Lower leg skin (tissue), 4 donors: ENCODE results near the gene SP7. TPM values are rescaled to one million over a fixed set of nuclear protein-coding genes. Genes with fewer than 3 reads are reported as not detected.
A peak's percentile ranks its signal among the peaks of the same experiment; 100 is the strongest.

Experiments used
- DNase-seq, 2 donors: peaks; one replicate each; pipeline ENCODE4 v3.0.0-alpha.2; 2019; ENCODE audit warnings: low spot score in 2 of 2
- H3K4me3 ChIP-seq: fragments of 200-600 bp; sonication (generic); 2 replicates; pipeline ENCODE4 v1.5.1; 2017; ENCODE audit warnings: mild to moderate bottlenecking, low read depth; ENCODE audit not compliant: poor library complexity, severe bottlenecking
- CTCF ChIP-seq, 3 donors: fragments of 450-650 bp; IDR thresholded peaks; one replicate each; pipeline ENCODE4 v1.5.1; 2016; ENCODE audit warnings: antibody characterized with exemption in 3 of 3, mild to moderate bottlenecking in 3 of 3, moderate library complexity in 2 of 3
- POLR2A ChIP-seq, 2 donors: fragments of 450-650 bp; IDR thresholded peaks; one replicate each; pipeline ENCODE4 v1.6.1; 2016 to 2017; ENCODE audit warnings: antibody characterized with exemption in 2 of 2, mild to moderate bottlenecking in 1 of 2, moderate library complexity in 1 of 2
- WGBS, 2 donors: methylation state at CpG; one replicate each; pipeline ENCODE4 v1.1.5; 2018; 5-methylcytosine and 5-hydroxymethylcytosine counted together
- intact Hi-C: fragments of 100-400 bp; cut with DNase I; formaldehyde crosslinking; loops from one replicate; pipeline ENCODE4 v1.15.0; 2023; ENCODE audit warnings: low total_unique reads
- total RNA-seq, 4 donors: library from RNA; depleted of rRNA; stranded (reverse); fragments of >200 nt; gene quantifications; one replicate each; pipeline ENCODE4 v1.1.0, GENCODE V29; 2016

SP7 gene
- total RNA-seq, 4 donors from 2014 or later = not detected

GRCh38 chr12:53295891-53296219, 40.3 kb downstream of the SP7 start:
- intact Hi-C loops = no loop called here
- 1% methylated on average over 12 of the region's 12 CpGs for WGBS, 2 donors
- DNase-seq = no peak
- peak overlapping the region; percentile 89 for H3K4me3 ChIP-seq
- no peak for TF ChIP-seq POLR2A (IDR thresholded peaks at IDR 0.05)
- no peak for TF ChIP-seq CTCF (IDR thresholded peaks at IDR 0.05)

GRCh38 chr12:53295070-53295890, 40.9 kb downstream of the SP7 start, which contains the start of gene PFDN5:
TSS of gene PFDN5 (plus strand) at chr12:53295542. CDS start at chr12:53295568, 26 bp downstream.
- peak within 1 kb of the TSS; percentile 89 for H3K4me3 ChIP-seq
- WGBS, 2 donors = 0 to 1% methylated on average over 39 to 42 of the region's 42 CpGs
- peak; percentile 85 to 97 for DNase-seq
- no peak for TF ChIP-seq CTCF (IDR thresholded peaks at IDR 0.05)
- peak in 1 of 2 donors; percentile 34 for TF ChIP-seq POLR2A (IDR thresholded peaks at IDR 0.05)
- intact Hi-C loops = no loop called here

GRCh38 chr12:53292426-53292825, 43.7 kb downstream of the SP7 start:
- TF ChIP-seq POLR2A (IDR thresholded peaks at IDR 0.05) = no peak
- TF ChIP-seq CTCF (IDR thresholded peaks at IDR 0.05) = no peak
- no peak for DNase-seq
- intact Hi-C loops = loop anchor here (5.0 kb wide), 1 partner anchor 80 kb away; no protein-coding TSS in a partner anchor
- no peak overlapping the region for H3K4me3 ChIP-seq

GRCh38 chr12:53290661-53291060, 45.5 kb downstream of the SP7 start:
- DNase-seq = no peak
- TF ChIP-seq POLR2A (IDR thresholded peaks at IDR 0.05) (no peak), CTCF (IDR thresholded peaks at IDR 0.05) (no peak)
- WGBS, 2 donors = 91 to 94% methylated on average over 9 of the region's 9 CpGs
- intact Hi-C loops = loop anchor here (5.0 kb wide), 1 partner anchor 78 kb away; no protein-coding TSS in a partner anchor
- no peak overlapping the region for H3K4me3 ChIP-seq

- 81 to 89% methylated on average over 4 of the region's 4 CpGs for WGBS, 2 donors
- TF ChIP-seq POLR2A (IDR thresholded peaks at IDR 0.05) = no peak
- no peak for TF ChIP-seq CTCF (IDR thresholded peaks at IDR 0.05)
- intact Hi-C loops = loop anchor here (5.0 kb wide), 1 partner anchor 78 kb away; no protein-coding TSS in a partner anchor
- no peak overlapping the region for H3K4me3 ChIP-seq
- no peak for DNase-seq
Measured at GRCh38 chr12:53289891-53290290, 46.3 kb downstream of the SP7 start.
